IMR-90 (cell line): ENCODE data around the gene TMEM52B. TPM values are rescaled to one million over a fixed set of nuclear protein-coding genes. Genes with fewer than 3 reads are reported as not detected.

Experiments used
- ATAC-seq: fragments of 200-7000 bp; cut with Tn5 transposase; 2 replicates; pipeline ENCODE4 v1.9.1; 2020; ENCODE audit warnings: low read depth, mild to moderate bottlenecking, moderate library complexity
- BruUV-seq: library from RNA; stranded (reverse); fragments of 400-500 nt; replicated peaks from 2 replicates; lab custom pipeline; 2021; lab: Mats Ljungman, UMichigan
- CTCF ChIA-PET: fragments of 300-600 bp; formaldehyde crosslinking; extraction: SDS; loops from one replicate; lab custom pipeline; 2021; ENCODE audit warnings: antibody characterized with exemption; lab: Yijun Ruan, JAX
- POLR2A ChIA-PET: fragments of 300-600 bp; sonication (Branson Sonifier 250); formaldehyde crosslinking; loops from one replicate; lab custom pipeline; 2022; ENCODE audit warnings: antibody characterized with exemption; ENCODE audit not compliant: unreplicated experiment; lab: Charles Lee
- DNase-seq: peaks from one replicate; pipeline ENCODE4 v3.0.0; 2013
- H2AFZ ChIP-seq: replicated peaks from 2 replicates; pipeline ENCODE3; 2013; ENCODE audit warnings: low read length, mild to moderate bottlenecking; ENCODE audit not compliant: poor library complexity
- H2AK5ac ChIP-seq: 2 replicates; pipeline ENCODE4 v1.6.1; 2013; ENCODE audit warnings: low read depth, low read length, inconsistent platforms
- H2AK9ac ChIP-seq: replicated peaks from 2 replicates; pipeline ENCODE3; 2013; ENCODE audit warnings: mild to moderate bottlenecking, low read depth, low read length, moderate library complexity; ENCODE audit not compliant: poor library complexity
- H2BK120ac ChIP-seq: 2 replicates; pipeline ENCODE4 v1.6.1; 2013; ENCODE audit warnings: low read depth, low read length, inconsistent platforms
- H2BK15ac ChIP-seq: 3 replicates; pipeline ENCODE4 v1.6.1; 2013; ENCODE audit warnings: low read depth, low read length, inconsistent platforms
- H2BK20ac ChIP-seq: 2 replicates; pipeline ENCODE4 v1.6.1; 2013; ENCODE audit warnings: low read depth, mild to moderate bottlenecking, inconsistent platforms, low read length, moderate library complexity
- H2BK5ac ChIP-seq: 2 replicates; pipeline ENCODE4 v1.6.1; 2013; ENCODE audit warnings: mild to moderate bottlenecking, low read depth, low read length, inconsistent platforms; ENCODE audit not compliant: poor library complexity, severe bottlenecking
- H3K14ac ChIP-seq: replicated peaks from 2 replicates; pipeline ENCODE4 v1.6.1; 2013; ENCODE audit warnings: low read depth, low read length, inconsistent platforms
- H3K18ac ChIP-seq: 2 replicates; pipeline ENCODE4 v1.6.1; 2013; ENCODE audit warnings: low read depth, low read length, control low read depth
- H3K23ac ChIP-seq: 2 replicates; pipeline ENCODE4 v1.6.1; 2013; ENCODE audit warnings: low read depth, low read length, inconsistent platforms
- H3K27ac ChIP-seq: 2 replicates; pipeline ENCODE4 v1.5.1; 2013; ENCODE audit warnings: mild to moderate bottlenecking, control low read depth, low read length; ENCODE audit not compliant: insufficient read depth
- H3K27me3 ChIP-seq: 2 replicates; pipeline ENCODE4 v1.6.1; 2013; ENCODE audit warnings: low read length; ENCODE audit not compliant: control insufficient read depth, insufficient read depth
- H3K36me3 ChIP-seq: 2 replicates; pipeline ENCODE4 v1.6.1; 2013; ENCODE audit warnings: low read length, mixed read lengths; ENCODE audit not compliant: control insufficient read depth, insufficient read depth
- H3K4ac ChIP-seq: 2 replicates; pipeline ENCODE4 v1.6.1; 2013; ENCODE audit warnings: low read depth, low read length, inconsistent platforms
- H3K4me1 ChIP-seq: 2 replicates; pipeline ENCODE4 v1.6.1; 2013; ENCODE audit warnings: low read length, mixed read lengths; ENCODE audit not compliant: control insufficient read depth, insufficient read depth
- H3K4me2 ChIP-seq: 2 replicates; pipeline ENCODE4 v1.6.1; 2013; ENCODE audit warnings: low read depth, mild to moderate bottlenecking, control low read depth, low read length, moderate library complexity
- H3K4me3 ChIP-seq: 2 replicates; pipeline ENCODE4 v1.5.1; 2013; ENCODE audit warnings: low read depth, mild to moderate bottlenecking, control low read depth, low read length, moderate library complexity; ENCODE audit not compliant: insufficient read depth
- H3K56ac ChIP-seq: 2 replicates; pipeline ENCODE4 v1.6.1; 2013; ENCODE audit warnings: low read length, inconsistent platforms; ENCODE audit not compliant: insufficient read depth; ENCODE audit errors: extremely low read depth
- H3K79me1 ChIP-seq, 2 experiments: 2 replicates each; pipeline ENCODE4 v1.6.1; 2013; ENCODE audit warnings: low read length in 2 of 2, inconsistent platforms in 1 of 2, low read depth in 1 of 2
- H3K9ac ChIP-seq: 2 replicates; pipeline ENCODE4 v1.6.1; 2013; ENCODE audit warnings: low read depth, low read length, control low read depth
- H3K9me1 ChIP-seq: 2 replicates; pipeline ENCODE4 v1.6.1; 2013; ENCODE audit warnings: low read length, inconsistent platforms; ENCODE audit not compliant: insufficient read depth
- H3K9me3 ChIP-seq: 2 replicates; pipeline ENCODE4 v1.6.1; 2013; ENCODE audit warnings: low read length; ENCODE audit not compliant: control insufficient read depth, insufficient read depth
- H4K20me1 ChIP-seq: 2 replicates; pipeline ENCODE4 v1.6.1; 2013; ENCODE audit warnings: low read length, inconsistent platforms; ENCODE audit not compliant: insufficient read depth
- H4K5ac ChIP-seq: 2 replicates; pipeline ENCODE4 v1.6.1; 2013; ENCODE audit warnings: mild to moderate bottlenecking, low read depth, low read length, control low read depth
- H4K8ac ChIP-seq, 2 experiments: 2 replicates each; pipeline ENCODE4 v1.6.1; 2013; ENCODE audit warnings: low read depth in 2 of 2, low read length in 2 of 2, control low read depth in 1 of 2, inconsistent platforms in 1 of 2
- H4K91ac ChIP-seq: 2 replicates; pipeline ENCODE4 v1.6.1; 2013; ENCODE audit warnings: low read depth, low read length, inconsistent platforms; ENCODE audit not compliant: insufficient read depth
- BHLHE40 ChIP-seq: fragments of 150-350 bp; IDR thresholded peaks from 2 replicates; pipeline ENCODE4 v1.6.1; 2016; ENCODE audit warnings: mild to moderate bottlenecking, low read depth, low read length
- CEBPB ChIP-seq: IDR thresholded peaks from 2 replicates; pipeline ENCODE4 v1.6.1; 2012; ENCODE audit warnings: low read depth, low read length, improper control_type of control experiment
- CHD1 ChIP-seq: IDR thresholded peaks from 2 replicates; pipeline ENCODE4 v1.6.1; 2012; ENCODE audit warnings: low read depth, low read length, improper control_type of control experiment
- FOS ChIP-seq: fragments of 150-350 bp; IDR thresholded peaks from 2 replicates; pipeline ENCODE4 v1.6.1; 2016; ENCODE audit warnings: low read depth, low read length
- MAFK ChIP-seq: IDR thresholded peaks from 2 replicates; pipeline ENCODE4 v1.6.1; 2012; ENCODE audit warnings: low read depth, low read length, improper control_type of control experiment
- MAZ ChIP-seq: IDR thresholded peaks from 2 replicates; pipeline ENCODE4 v1.6.1; 2012; ENCODE audit warnings: low read depth, mild to moderate bottlenecking, low read length, improper control_type of control experiment, moderate library complexity, borderline replicate concordance
- MXI1 ChIP-seq: IDR thresholded peaks from 2 replicates; pipeline ENCODE4 v1.6.1; 2012; ENCODE audit warnings: low read depth, mild to moderate bottlenecking, low read length, moderate library complexity, borderline replicate concordance
- NFE2L2 ChIP-seq: fragments of 150-350 bp; IDR thresholded peaks from 2 replicates; pipeline ENCODE4 v1.6.1; 2016; ENCODE audit warnings: low read depth, mild to moderate bottlenecking, low read length
- POLR2A ChIP-seq: IDR thresholded peaks from 2 replicates; pipeline ENCODE4 v1.6.1; 2012; ENCODE audit warnings: mild to moderate bottlenecking, low read depth, low read length
- RAD21 ChIP-seq: IDR thresholded peaks from 2 replicates; pipeline ENCODE4 v1.6.1; 2012; ENCODE audit warnings: low read length, improper control_type of control experiment
- RCOR1 ChIP-seq: IDR thresholded peaks from 2 replicates; pipeline ENCODE4 v1.6.1; 2012; ENCODE audit warnings: mild to moderate bottlenecking, low read length, improper control_type of control experiment; ENCODE audit not compliant: insufficient replicate concordance
- RFX5 ChIP-seq: IDR thresholded peaks from 2 replicates; pipeline ENCODE4 v1.8.0; 2012; ENCODE audit warnings: low read depth, mild to moderate bottlenecking, low read length, moderate library complexity
- SMC3 ChIP-seq: fragments of 150-350 bp; IDR thresholded peaks from 2 replicates; pipeline ENCODE4 v1.6.1; 2016; ENCODE audit warnings: low read depth, mild to moderate bottlenecking, antibody characterized with exemption, low read length, moderate library complexity
- WGBS, 2 experiments: methylation state at CpG; one replicate each; pipeline versions ENCODE4 v1.1.5 to v1.1.7; 2013; ENCODE audit warnings: missing lambda C conversion rate in 2 of 2; ENCODE audit not compliant: insufficient read length in 1 of 2; ENCODE audit errors: extremely low coverage in 2 of 2; 5-methylcytosine and 5-hydroxymethylcytosine counted together
- dilution Hi-C: fragments of 300-500 bp; cut with HindIII; formaldehyde crosslinking; loops from one replicate; pipeline ENCODE4 v1.14.3; 2018; ENCODE audit warnings: low sequenced_read_pairs; ENCODE audit not compliant: unreplicated experiment
- in situ Hi-C: fragments of 300-500 bp; cut with MboI; formaldehyde crosslinking; loops from 3 replicates; pipeline ENCODE4 v1.14.3; 2019; ENCODE audit warnings: low sequenced_read_pairs, inconsistent platforms, mixed read lengths
- intact Hi-C: fragments of 100-400 bp; cut with micrococcal nuclease; formaldehyde crosslinking; loops from 2 replicates; pipeline ENCODE4 v1.10.0; 2022
- polyA plus RNA-seq, 3 experiments: library from polyadenylated mRNA; depleted of rRNA; stranded (reverse); fragments of >200 nt; gene quantifications; 2 replicates each; pipeline ENCODE4 v1.2.3, GENCODE V29; 2012; ENCODE audit warnings: low replicate concordance in 1 of 3
- total RNA-seq: library from RNA; depleted of rRNA; stranded (reverse); fragments of >200 nt; gene quantifications from 2 replicates; pipeline ENCODE4 v1.2.3, GENCODE V29; 2012
- TF ChIP-seq, protein P1 (sequence below): fragments of 150-350 bp; IDR thresholded peaks from 2 replicates; pipeline ENCODE4 v1.6.1; 2017; ENCODE audit warnings: mild to moderate bottlenecking, antibody characterized with exemption, low read length, low read depth
- TF ChIP-seq, protein P2 (sequence below): fragments of 150-350 bp; IDR thresholded peaks from 2 replicates; pipeline ENCODE4 v1.6.1; 2016; ENCODE audit warnings: low read depth, mild to moderate bottlenecking, low read length, moderate library complexity, borderline replicate concordance
- TF ChIP-seq, protein P3 (sequence below): conservative IDR thresholded peaks from 2 replicates; pipeline ENCODE4 v1.5.1; 2012; ENCODE audit warnings: mild to moderate bottlenecking, low read depth, low read length, improper control_type of control experiment

Gene TMEM52B
- total and polyA plus RNA-seq, 2 of the 4 experiments (the other 2 are of a cell fraction): 2.0 to 3.6 TPM

DNA sequence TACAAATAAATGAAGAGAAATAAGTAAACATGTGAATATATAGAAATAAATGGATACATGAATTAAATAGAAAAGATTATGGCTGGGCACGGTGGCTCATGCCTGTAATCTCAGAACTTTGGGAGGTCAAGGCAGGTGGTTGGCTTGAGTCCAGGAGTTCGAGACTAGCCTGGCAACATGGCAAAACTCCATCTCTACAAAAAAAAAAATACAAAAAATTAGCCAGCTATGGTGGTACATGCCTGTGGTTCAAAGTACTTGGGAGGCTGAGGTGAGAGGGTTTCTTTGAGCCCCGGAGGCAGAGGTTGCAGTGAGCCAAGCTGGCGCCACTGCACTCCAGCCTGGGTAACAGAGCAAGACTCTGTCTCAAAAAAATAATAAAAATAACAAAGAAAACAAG lies 43.7 kb upstream of the TMEM52B start:
- POLR2A ChIA-PET: no interaction called here
- intact Hi-C loops (no loop called here), dilution Hi-C loops (no loop called here), in situ Hi-C loops (no loop called here)
- no peak overlapping the region for H2BK120ac ChIP-seq
- TF ChIP-seq POLR2A (no peak), RFX5 (no peak), CHD1 (no peak), SMC3 (no peak), RCOR1 (no peak), BHLHE40 (no peak), FOS (no peak), MXI1 (no peak), MAFK (no peak), MAZ (no peak), CEBPB (no peak), NFE2L2 (no peak), RAD21 (no peak)
- TF ChIP-seq, protein P1, sequence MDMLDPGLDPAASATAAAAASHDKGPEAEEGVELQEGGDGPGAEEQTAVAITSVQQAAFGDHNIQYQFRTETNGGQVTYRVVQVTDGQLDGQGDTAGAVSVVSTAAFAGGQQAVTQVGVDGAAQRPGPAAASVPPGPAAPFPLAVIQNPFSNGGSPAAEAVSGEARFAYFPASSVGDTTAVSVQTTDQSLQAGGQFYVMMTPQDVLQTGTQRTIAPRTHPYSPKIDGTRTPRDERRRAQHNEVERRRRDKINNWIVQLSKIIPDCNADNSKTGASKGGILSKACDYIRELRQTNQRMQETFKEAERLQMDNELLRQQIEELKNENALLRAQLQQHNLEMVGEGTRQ: no peak
- TF ChIP-seq, protein P2, sequence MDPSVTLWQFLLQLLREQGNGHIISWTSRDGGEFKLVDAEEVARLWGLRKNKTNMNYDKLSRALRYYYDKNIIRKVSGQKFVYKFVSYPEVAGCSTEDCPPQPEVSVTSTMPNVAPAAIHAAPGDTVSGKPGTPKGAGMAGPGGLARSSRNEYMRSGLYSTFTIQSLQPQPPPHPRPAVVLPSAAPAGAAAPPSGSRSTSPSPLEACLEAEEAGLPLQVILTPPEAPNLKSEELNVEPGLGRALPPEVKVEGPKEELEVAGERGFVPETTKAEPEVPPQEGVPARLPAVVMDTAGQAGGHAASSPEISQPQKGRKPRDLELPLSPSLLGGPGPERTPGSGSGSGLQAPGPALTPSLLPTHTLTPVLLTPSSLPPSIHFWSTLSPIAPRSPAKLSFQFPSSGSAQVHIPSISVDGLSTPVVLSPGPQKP: no peak
- TF ChIP-seq, protein P3, sequence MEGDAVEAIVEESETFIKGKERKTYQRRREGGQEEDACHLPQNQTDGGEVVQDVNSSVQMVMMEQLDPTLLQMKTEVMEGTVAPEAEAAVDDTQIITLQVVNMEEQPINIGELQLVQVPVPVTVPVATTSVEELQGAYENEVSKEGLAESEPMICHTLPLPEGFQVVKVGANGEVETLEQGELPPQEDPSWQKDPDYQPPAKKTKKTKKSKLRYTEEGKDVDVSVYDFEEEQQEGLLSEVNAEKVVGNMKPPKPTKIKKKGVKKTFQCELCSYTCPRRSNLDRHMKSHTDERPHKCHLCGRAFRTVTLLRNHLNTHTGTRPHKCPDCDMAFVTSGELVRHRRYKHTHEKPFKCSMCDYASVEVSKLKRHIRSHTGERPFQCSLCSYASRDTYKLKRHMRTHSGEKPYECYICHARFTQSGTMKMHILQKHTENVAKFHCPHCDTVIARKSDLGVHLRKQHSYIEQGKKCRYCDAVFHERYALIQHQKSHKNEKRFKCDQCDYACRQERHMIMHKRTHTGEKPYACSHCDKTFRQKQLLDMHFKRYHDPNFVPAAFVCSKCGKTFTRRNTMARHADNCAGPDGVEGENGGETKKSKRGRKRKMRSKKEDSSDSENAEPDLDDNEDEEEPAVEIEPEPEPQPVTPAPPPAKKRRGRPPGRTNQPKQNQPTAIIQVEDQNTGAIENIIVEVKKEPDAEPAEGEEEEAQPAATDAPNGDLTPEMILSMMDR: no peak
- H2BK15ac ChIP-seq: no peak overlapping the region
- no peak overlapping the region for H2BK20ac ChIP-seq
- H4K20me1 ChIP-seq: no peaks in the 10 kb centered on the region
- no peaks in the 10 kb centered on the region for H3K9me3 ChIP-seq
- no peak overlapping the region for H3K18ac ChIP-seq
- H4K91ac ChIP-seq: no peak overlapping the region
- H3K9ac ChIP-seq: no peak overlapping the region
- no peak overlapping the region for H3K23ac ChIP-seq
- H2BK5ac ChIP-seq: no peak overlapping the region
- no peaks in the 10 kb centered on the region for H3K4me1 ChIP-seq
- CTCF ChIA-PET: interaction anchor here (1.3 kb wide), 1 partner anchor 101 kb away, joined by 3 read pairs; no protein-coding TSS in a partner anchor
- H2AFZ ChIP-seq: no peak overlapping the region
- H3K27me3 ChIP-seq: no peaks in the 10 kb centered on the region; the same call in 1 of the 2 replicates
- H3K14ac ChIP-seq: no peak overlapping the region
- H3K56ac ChIP-seq: no peak overlapping the region
- DNase-seq (no peak), ATAC-seq (no peak)
- H2AK9ac ChIP-seq: no peak overlapping the region
- WGBS, 2 experiments: no CpG with 5 or more reads among the region's 4 CpGs
- H3K4me2 ChIP-seq: no peak overlapping the region
- H3K4ac ChIP-seq: no peak overlapping the region
- H3K27ac ChIP-seq: no peak overlapping the region
- no peaks in the 10 kb centered on the region for H3K9me1 ChIP-seq
- no peak overlapping the region for H4K8ac ChIP-seq
- no peak overlapping the region for H3K4me3 ChIP-seq
- no TSS peak for BruUV-seq
- no peaks in the 10 kb centered on the region for H3K79me1 ChIP-seq
- no peak overlapping the region for H4K5ac ChIP-seq
- no peak overlapping the region for H2AK5ac ChIP-seq
- no peaks in the 10 kb centered on the region for H3K36me3 ChIP-seq
